Natural killer cell (primary cell): ENCODE results near the gene HAGHL. TPM values are rescaled to one million over a fixed set of nuclear protein-coding genes. Genes with fewer than 3 reads are reported as not detected.
A peak's percentile ranks its signal among the peaks of the same experiment; 100 is the strongest.

Experiments used
- ATAC-seq, 3 donors: fragments of 150-1000 bp in 2 of 3; fragments of 200-7000 bp in 1 of 3; cut with Tn5 transposase; 1 replicate in 1 of 3; 2 replicates in 2 of 3; pipeline ENCODE4 v1.10.0; 2021; ENCODE audit warnings: mild to moderate bottlenecking in 2 of 3, moderate library complexity in 2 of 3
- DNase-seq, 2 donors: peaks; one replicate each; pipeline versions ENCODE4 v3.0.0 to v3.0.0-alpha.2; 2013 to 2021; ENCODE audit warnings: mixed read lengths in 1 of 2
- H3K27ac ChIP-seq: one replicate; pipeline ENCODE4 v1.5.1; 2013; ENCODE audit warnings: mild to moderate bottlenecking, low read length
- H3K27me3 ChIP-seq: one replicate; pipeline ENCODE4 v1.6.1; 2013; ENCODE audit warnings: low read length; ENCODE audit not compliant: control insufficient read depth, insufficient read depth
- H3K36me3 ChIP-seq: one replicate; pipeline ENCODE4 v1.6.1; 2013; ENCODE audit warnings: low read length; ENCODE audit not compliant: control insufficient read depth, insufficient read depth
- H3K4me1 ChIP-seq: one replicate; pipeline ENCODE4 v1.6.1; 2013; ENCODE audit warnings: low read length; ENCODE audit not compliant: control insufficient read depth, insufficient read depth
- H3K4me3 ChIP-seq: one replicate; pipeline ENCODE4 v1.5.1; 2013; ENCODE audit warnings: low read length
- H3K9me3 ChIP-seq: one replicate; pipeline ENCODE4 v1.6.1; 2013; ENCODE audit warnings: low read length; ENCODE audit not compliant: control insufficient read depth, insufficient read depth
- H3K27ac Mint-ChIP-seq, 2 donors: one replicate each; pipeline ENCODE4 v1.8.0; 2022; ENCODE audit warnings: mild to moderate bottlenecking in 2 of 2, mixed read lengths in 2 of 2, moderate library complexity in 1 of 2
- H3K27me3 Mint-ChIP-seq, 2 donors: one replicate each; pipeline ENCODE4 v1.8.0; 2022; ENCODE audit warnings: low read depth in 2 of 2, mixed read lengths in 2 of 2
- H3K36me3 Mint-ChIP-seq: one replicate; pipeline ENCODE4 v1.8.0; 2022; ENCODE audit warnings: mixed read lengths
- H3K4me1 Mint-ChIP-seq, 2 donors: one replicate each; pipeline ENCODE4 v1.8.0; 2022; ENCODE audit warnings: mixed read lengths in 2 of 2
- H3K4me3 Mint-ChIP-seq: one replicate; pipeline ENCODE4 v1.8.0; 2022; ENCODE audit warnings: mild to moderate bottlenecking, moderate library complexity, mixed read lengths
- H3K9me3 Mint-ChIP-seq, 2 donors: one replicate each; pipeline ENCODE4 v1.8.0; 2022; ENCODE audit warnings: mixed read lengths in 2 of 2
- WGBS: methylation state at CpG from one replicate; pipeline ENCODE4 v1.1.7; 2013; ENCODE audit warnings: missing lambda C conversion rate; ENCODE audit not compliant: insufficient coverage; 5-methylcytosine and 5-hydroxymethylcytosine counted together
- intact Hi-C: fragments of 100-400 bp; cut with micrococcal nuclease; formaldehyde crosslinking; loops from one replicate; pipeline ENCODE4 v1.14.2; 2022
- total RNA-seq, 4 donors: library from RNA; stranded (reverse); fragments of 120-200 nt in 1 of 4; gene quantifications; one replicate each; pipeline versions ENCODE4 v1.2.3 to v1.2.4, GENCODE V29; 2013 to 2022
- TF ChIP-seq, protein P1 (sequence below): fragments of 200-600 bp; IDR thresholded peaks from one replicate; pipeline ENCODE4 v1.8.0; 2022; ENCODE audit warnings: antibody characterized with exemption

The HAGHL gene
- total RNA-seq, 3 donors from 2014 or later (not counting 1 experiment from before 2014, with no cell fraction given): 13.5 to 21.5 (median 15.7) TPM

DNA sequence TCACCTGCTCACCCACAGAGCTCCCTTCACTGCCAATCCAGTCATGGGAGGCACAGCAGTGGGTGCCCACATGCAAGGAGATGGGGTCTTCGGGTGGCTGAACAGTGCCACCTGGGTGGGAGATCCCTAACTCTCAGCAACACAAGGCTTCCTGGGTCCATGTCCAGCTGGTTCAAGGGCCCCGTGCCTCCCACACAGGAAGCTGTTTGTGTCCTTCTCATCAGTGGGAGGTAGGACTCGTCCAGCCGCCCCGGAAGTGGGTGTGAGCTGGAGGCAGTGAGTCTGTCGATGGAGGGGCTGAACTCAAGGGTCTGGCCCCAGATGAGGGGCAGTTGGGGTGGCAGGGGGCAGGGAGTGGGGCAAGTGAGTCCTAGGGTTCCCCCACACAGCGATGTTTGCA, 22.9 kb upstream of the HAGHL start:
- Mint-ChIP-seq H3K9me3 (no peaks in the 10 kb centered on the region), H3K27ac (no peak overlapping the region), H3K27me3 (peaks cover 19 to 27% of the 10 kb centered on the region in 2 donors), H3K4me3 (no peak overlapping the region), H3K36me3 (no peaks in the 10 kb centered on the region), H3K4me1 (no peaks in the 10 kb centered on the region)
- DNase-seq (no peak), ATAC-seq (no peak)
- intact Hi-C loops: no loop called here
- H3K4me3 ChIP-seq: no peak overlapping the region
- TF ChIP-seq, protein P1, sequence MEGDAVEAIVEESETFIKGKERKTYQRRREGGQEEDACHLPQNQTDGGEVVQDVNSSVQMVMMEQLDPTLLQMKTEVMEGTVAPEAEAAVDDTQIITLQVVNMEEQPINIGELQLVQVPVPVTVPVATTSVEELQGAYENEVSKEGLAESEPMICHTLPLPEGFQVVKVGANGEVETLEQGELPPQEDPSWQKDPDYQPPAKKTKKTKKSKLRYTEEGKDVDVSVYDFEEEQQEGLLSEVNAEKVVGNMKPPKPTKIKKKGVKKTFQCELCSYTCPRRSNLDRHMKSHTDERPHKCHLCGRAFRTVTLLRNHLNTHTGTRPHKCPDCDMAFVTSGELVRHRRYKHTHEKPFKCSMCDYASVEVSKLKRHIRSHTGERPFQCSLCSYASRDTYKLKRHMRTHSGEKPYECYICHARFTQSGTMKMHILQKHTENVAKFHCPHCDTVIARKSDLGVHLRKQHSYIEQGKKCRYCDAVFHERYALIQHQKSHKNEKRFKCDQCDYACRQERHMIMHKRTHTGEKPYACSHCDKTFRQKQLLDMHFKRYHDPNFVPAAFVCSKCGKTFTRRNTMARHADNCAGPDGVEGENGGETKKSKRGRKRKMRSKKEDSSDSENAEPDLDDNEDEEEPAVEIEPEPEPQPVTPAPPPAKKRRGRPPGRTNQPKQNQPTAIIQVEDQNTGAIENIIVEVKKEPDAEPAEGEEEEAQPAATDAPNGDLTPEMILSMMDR: no peak
- H3K36me3 ChIP-seq: no peaks in the 10 kb centered on the region
- peaks cover 54% of the 10 kb centered on the region for H3K27me3 ChIP-seq
- 61% methylated on average over 7 of the region's 7 CpGs for WGBS
- H3K27ac ChIP-seq: no peak overlapping the region
- H3K4me1 ChIP-seq: peaks cover 24% of the 10 kb centered on the region
- peaks cover 3% of the 10 kb centered on the region for H3K9me3 ChIP-seq

DNA sequence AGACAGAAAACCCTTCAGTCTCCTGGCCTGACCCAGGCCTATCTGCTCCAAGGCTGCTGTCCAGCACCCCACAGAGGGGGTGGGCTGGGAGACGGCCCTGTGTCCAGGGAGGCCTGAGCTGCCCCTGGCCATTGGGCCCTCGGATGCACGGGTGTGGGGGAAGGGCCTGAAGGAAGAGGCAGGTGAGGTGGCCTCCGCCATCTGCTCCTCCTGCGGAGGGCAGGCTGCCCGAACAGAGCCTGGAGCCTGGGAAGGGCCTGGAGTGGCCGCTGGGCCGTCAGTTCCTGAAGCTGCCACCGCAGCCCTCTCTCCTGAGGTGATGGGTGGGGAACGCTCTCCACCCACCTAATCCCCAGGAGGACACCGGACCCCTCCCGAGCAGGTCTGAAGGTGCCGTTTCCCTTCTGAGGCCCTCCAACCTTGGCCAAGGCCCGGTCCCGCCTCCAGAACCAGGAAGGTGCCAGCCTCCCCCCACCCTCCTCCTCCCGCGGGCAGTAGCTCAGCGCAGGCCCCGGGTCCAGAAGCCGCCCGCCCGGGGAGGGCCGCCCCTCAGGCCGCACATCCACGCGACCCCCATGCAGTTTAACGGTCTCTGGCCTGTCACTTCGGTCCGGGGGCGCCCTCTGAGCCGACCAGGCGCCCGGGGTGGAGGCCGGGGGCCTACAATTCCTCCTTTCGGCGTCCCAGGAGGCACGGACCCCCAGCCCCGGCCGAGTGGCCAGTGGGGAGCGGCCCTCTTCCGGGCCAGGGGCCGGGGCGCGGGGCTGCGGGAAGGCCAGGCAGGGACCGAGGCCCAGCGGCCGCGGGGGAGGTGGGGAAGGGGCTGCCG, 22.1 kb upstream of the HAGHL start:
- 21% methylated on average over 46 of the region's 50 CpGs for WGBS
- Mint-ChIP-seq H3K4me1 (no peaks in the 10 kb centered on the region), H3K4me3 (no peak overlapping the region), H3K27me3 (peaks cover 19 to 27% of the 10 kb centered on the region in 2 donors), H3K9me3 (no peaks in the 10 kb centered on the region), H3K36me3 (no peaks in the 10 kb centered on the region), H3K27ac (no peak overlapping the region)
- no peak for ATAC-seq
- DNase-seq: no peak
- Histone ChIP-seq H3K27ac (no peak overlapping the region), H3K4me3 (no peak overlapping the region), H3K36me3 (no peaks in the 10 kb centered on the region), H3K27me3 (peaks cover 56% of the 10 kb centered on the region), H3K4me1 (peaks cover 16% of the 10 kb centered on the region), H3K9me3 (peaks cover 3% of the 10 kb centered on the region)
- TF ChIP-seq, protein P1: no peak
- intact Hi-C loops: no loop called here

GRCh38 chr16:705431-706188, 21.3 kb upstream of the HAGHL start, which contains the start of gene FBXL16:
FBXL16 (minus strand) TSS chr16:705801; CDS start chr16:697405, 8,396 bp downstream.
- no peaks in the 10 kb centered on the region for H3K9me3 ChIP-seq
- 1% methylated on average over 115 of the region's 115 CpGs for WGBS
- DNase-seq (no peak), ATAC-seq (peak in 1 of 3 donors; percentile 21)
- peaks cover 54% of the 10 kb centered on the region for H3K27me3 ChIP-seq
- Mint-ChIP-seq H3K27me3 (peaks cover 19 to 24% of the 10 kb centered on the region in 2 donors), H3K36me3 (no peaks in the 10 kb centered on the region), H3K4me3 (no peak within 1 kb of the TSS), H3K27ac (no peak within 1 kb of the TSS), H3K4me1 (no peaks in the 10 kb centered on the region), H3K9me3 (no peaks in the 10 kb centered on the region)
- intact Hi-C loops: no loop called here
- no peaks in the 10 kb centered on the region for H3K36me3 ChIP-seq
- H3K4me3 ChIP-seq: no peak within 1 kb of the TSS
- TF ChIP-seq, protein P1: no peak
- H3K27ac ChIP-seq: no peak within 1 kb of the TSS
- peaks cover 9% of the 10 kb centered on the region for H3K4me1 ChIP-seq
